OCI-M1 (cell line): ENCODE results near the gene PPIA.
"Not testable (repeated sequence)": the region's sequence is repeated elsewhere in the genome, so short reads cannot be mapped to it uniquely, and the experiment has no call there.

Experiments used
- DNase-seq: peaks from one replicate; lab custom pipeline; 2025; lab: John Stamatoyannopoulos, UW

The PPIA gene

GRCh38 chr7:44764081-44764480 lies 32.4 kb upstream of the PPIA start:
- DNase-seq, result no peak

GRCh38 chr7:44764665-44765578 lies 31.6 kb upstream of the PPIA start:
- DNase-seq, result no peak

- no peak for DNase-seq
Measured at GRCh38 chr7:44765579-44766415, 30.7 kb upstream of the PPIA start.

GRCh38 chr7:44766416-44766801 lies 30.1 kb upstream of the PPIA start:
- DNase-seq, result no peak

GRCh38 chr7:44767134-44767911 lies 29.2 kb upstream of the PPIA start:
- DNase-seq, result no peak

- peak; percentile 4 for DNase-seq
Measured at GRCh38 chr7:44767912-44768627, 28.4 kb upstream of the PPIA start.

GRCh38 chr7:44768628-44769371 lies 27.7 kb upstream of the PPIA start:
- DNase-seq, result no peak

GRCh38 chr7:44769376-44769775 lies 27.1 kb upstream of the PPIA start:
- DNase-seq, result no peak

GRCh38 chr7:44769776-44770294 lies 26.6 kb upstream of the PPIA start:
- DNase-seq, result peak; percentile 40

GRCh38 chr7:44771358-44771757 lies 25.1 kb upstream of the PPIA start:
- no peak for DNase-seq

GRCh38 chr7:44772440-44772839 lies 24.0 kb upstream of the PPIA start:
- DNase-seq, result no peak

GRCh38 chr7:44772867-44773266 lies 23.6 kb upstream of the PPIA start:
- no peak for DNase-seq

GRCh38 chr7:44774486-44774885 lies 22.0 kb upstream of the PPIA start:
- DNase-seq, result not testable (repeated sequence)

- DNase-seq, result no peak
Measured at GRCh38 chr7:44775383-44776107, 20.9 kb upstream of the PPIA start.

- no peak for DNase-seq
Measured at GRCh38 chr7:44776211-44776610, 20.3 kb upstream of the PPIA start.

GRCh38 chr7:44782460-44782859 lies 14.0 kb upstream of the PPIA start:
- DNase-seq, result no peak

- DNase-seq, result no peak
Measured at GRCh38 chr7:44783407-44783806, 13.1 kb upstream of the PPIA start.

- no peak for DNase-seq
Measured at GRCh38 chr7:44784364-44784763, 12.1 kb upstream of the PPIA start.

GRCh38 chr7:44785218-44785617 lies 11.3 kb upstream of the PPIA start:
- not testable (repeated sequence) for DNase-seq

GRCh38 chr7:44787041-44787440 lies 9.4 kb upstream of the PPIA start:
- no peak for DNase-seq
